GM12878 (cell line): ENCODE measurements around the gene SKP2. TPM values are rescaled to one million over a fixed set of nuclear protein-coding genes. Genes with fewer than 3 reads are reported as not detected.

Source experiments
- ATAC-seq: fragments of 200-7000 bp; cut with Tn5 transposase; 3 replicates; pipeline ENCODE4 v1.9.1; 2020; ENCODE audit warnings: mild to moderate bottlenecking, moderate library complexity
- BruUV-seq: library from RNA; stranded (reverse); fragments of 400-500 nt; replicated peaks from 2 replicates; lab custom pipeline; 2021; lab: Mats Ljungman, UMichigan
- CTCF ChIA-PET: fragments of 300-600 bp; sonication (Branson Sonifier 250); formaldehyde crosslinking; extraction: SDS; loops from one replicate; lab custom pipeline; 2021; ENCODE audit warnings: inconsistent platforms; lab: Yijun Ruan, JAX
- POLR2A ChIA-PET: fragments of 350-600 bp; formaldehyde crosslinking; extraction: SDS; loops from one replicate; lab custom pipeline; 2021; ENCODE audit warnings: inconsistent platforms; lab: Charles Lee
- RAD21 ChIA-PET: fragments of 300-600 bp; sonication (Branson Sonifier 250); formaldehyde crosslinking; loops from one replicate; lab custom pipeline; 2023; ENCODE audit warnings: antibody characterized with exemption; ENCODE audit not compliant: unreplicated experiment; lab: Charles Lee
- SMC1A ChIA-PET: fragments of 300-600 bp; sonication (Branson Sonifier 250); formaldehyde crosslinking; loops from one replicate; lab custom pipeline; 2023; ENCODE audit not compliant: unreplicated experiment, uncharacterized antibody; lab: Charles Lee
- DNase-seq: peaks from one replicate; pipeline ENCODE4 v3.0.0-alpha.2; 2011; ENCODE audit warnings: low read depth, low spot score
- FAIRE-seq: peaks from 3 replicates; lab custom pipeline; 2011; peaks lifted over from hg19 to GRCh38; lab: Jason Lieb, UNC
- H2AFZ ChIP-seq: 2 replicates; pipeline ENCODE4 v1.6.0; 2011; ENCODE audit warnings: low read depth, low read length, control low read depth; ENCODE audit not compliant: control insufficient read depth
- H3K27ac ChIP-seq: 2 replicates; pipeline ENCODE4 v1.5.1; 2011; ENCODE audit warnings: control low read depth; ENCODE audit not compliant: control insufficient read depth, insufficient read depth
- H3K27me3 ChIP-seq, 2 experiments: replicated peaks in 1 of 2; 2 replicates each; pipeline versions ENCODE4 v1.6.0 to v1.6.1; 2011; ENCODE audit warnings: low read length in 1 of 2; ENCODE audit not compliant: control insufficient read depth in 2 of 2, insufficient read depth in 2 of 2
- H3K36me3 ChIP-seq, 2 experiments: 2 replicates each; pipeline ENCODE4 v1.5.1; 2011; ENCODE audit warnings: low read length in 1 of 2; ENCODE audit not compliant: control insufficient read depth in 2 of 2, insufficient read depth in 2 of 2
- H3K4me1 ChIP-seq: 2 replicates; pipeline ENCODE4 v1.6.1; 2011; ENCODE audit warnings: mild to moderate bottlenecking, low read length, moderate library complexity, mixed read lengths; ENCODE audit not compliant: control insufficient read depth, insufficient read depth
- H3K4me2 ChIP-seq: 2 replicates; pipeline ENCODE4 v1.6.0; 2011; ENCODE audit warnings: control low read depth; ENCODE audit not compliant: control insufficient read depth, insufficient read depth
- H3K4me3 ChIP-seq: fragments of 200-600 bp; sonication (generic); 2 replicates; pipeline ENCODE4 v1.5.1; 2016
- H3K79me2 ChIP-seq: 2 replicates; pipeline ENCODE4 v1.6.0; 2011; ENCODE audit warnings: low read length; ENCODE audit not compliant: control insufficient read depth, insufficient read depth
- H3K9ac ChIP-seq: 2 replicates; pipeline ENCODE4 v1.8.0; 2011; ENCODE audit warnings: low read length, control low read depth, mixed read lengths; ENCODE audit not compliant: control insufficient read depth, insufficient read depth
- H3K9me3 ChIP-seq: replicated peaks from 3 replicates; pipeline ENCODE4 v1.5.1; 2011; ENCODE audit warnings: mild to moderate bottlenecking, low read length; ENCODE audit not compliant: control insufficient read depth, insufficient read depth
- H4K20me1 ChIP-seq: 2 replicates; pipeline ENCODE4 v1.6.0; 2011; ENCODE audit not compliant: control insufficient read depth, insufficient read depth
- RAD51 ChIP-seq: fragments of 450-650 bp; IDR thresholded peaks from 2 replicates; pipeline ENCODE4 v1.6.1; 2016; ENCODE audit warnings: moderate library complexity, mild to moderate bottlenecking, inconsistent platforms
- SMC3 ChIP-seq: IDR thresholded peaks from 2 replicates; pipeline ENCODE4 v1.6.1; 2011; ENCODE audit warnings: low read length, improper control_type of control experiment, borderline replicate concordance
- WGBS: methylation state at CpG from one replicate; pipeline ENCODE4 v1.1.6; 2016; ENCODE audit warnings: low lambda C conversion rate; ENCODE audit not compliant: insufficient replicate concordance, insufficient coverage; ENCODE audit errors: missing lambda C conversion rate; 5-methylcytosine and 5-hydroxymethylcytosine counted together
- in situ Hi-C: fragments of 300-500 bp; cut with MboI; formaldehyde crosslinking; loops from 9 replicates; pipeline ENCODE4 v1.14.3; 2018; ENCODE audit warnings: mixed read lengths
- intact Hi-C: fragments of 100-400 bp; cut with micrococcal nuclease; formaldehyde crosslinking; loops from one replicate; pipeline ENCODE4 v1.14.2; 2022; ENCODE audit not compliant: unreplicated experiment
- polyA plus RNA-seq, 11 experiments: library from polyadenylated mRNA; depleted of rRNA in 4 of 11; unstranded in 6 of 11; stranded (reverse) in 5 of 11; fragments of >200 nt; fragmentation: Nextera tagmentation in 4 of 11; fragmentation: Illumina TruSeq in 1 of 11; extraction: Ambion mirVana in 4 of 11; extraction: Trizol in 1 of 11; gene quantifications; 1 replicate in 1 of 11; 2 replicates in 10 of 11; pipeline versions ENCODE4 v1.2.1 to v1.2.3, GENCODE V29; 2011 to 2016; ENCODE audit warnings: inconsistent platforms in 2 of 11, missing spikeins in 2 of 11, low read depth in 1 of 11
- total RNA-seq, 4 experiments: library from RNA; depleted of rRNA in 3 of 4; stranded (reverse); fragments of >200 nt in 3 of 4; fragmentation: Illumina TruSeq in 1 of 4; extraction: Trizol in 1 of 4; gene quantifications; 2 replicates each; pipeline versions ENCODE4 v1.2.1 to v1.2.3, GENCODE V29; 2013 to 2021

The SKP2 gene
- total and polyA plus RNA-seq, 10 of the 15 experiments (the other 5 are each of a cell fraction or from before 2014, with no cell fraction given): 13.9 to 50.8 (median 36.9) TPM

DNA sequence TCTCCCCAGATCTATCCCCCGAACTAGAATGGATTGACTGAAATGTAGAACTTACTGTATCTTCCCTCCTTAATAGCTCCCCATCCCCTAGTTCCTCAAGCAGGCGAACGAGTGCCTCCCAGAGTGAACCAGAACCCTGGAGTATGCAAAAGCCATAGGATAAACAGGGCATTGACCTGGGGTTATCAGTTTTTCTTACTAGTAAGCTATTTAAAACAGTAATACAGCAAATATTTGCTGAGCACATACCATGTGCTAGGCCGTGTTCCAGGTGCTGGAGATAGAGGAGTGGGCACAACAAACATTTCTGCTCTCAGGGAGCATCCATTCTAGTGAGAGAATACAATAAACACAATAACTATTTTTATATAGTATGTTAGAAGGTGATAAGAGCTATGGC is 1.8 kb downstream of the SKP2 start:
- ChIA-PET RAD21 (interaction anchor here (1.5 kb wide), 1 partner anchor 88 kb away, joined by 5 read pairs; the partner anchor contains the start of gene NADK2), CTCF (interaction anchor here (0.9 to 2.8 kb wide), 5 partner anchors 11 to 88 kb away, joined by 3 to 13 read pairs (median 7); partner anchors contain the start of gene NADK2), SMC1A (interaction anchor here (5.5 kb wide), 1 partner anchor 24 kb away, joined by 23 read pairs; no protein-coding TSS in a partner anchor), POLR2A (interaction anchor here (1.0 to 1.4 kb wide), 2 partner anchors 15 to 87 kb away, joined by 3 to 5 read pairs; no protein-coding TSS in a partner anchor)
- intact Hi-C loops (loop anchor here (10.0 kb wide), 2 partner anchors 721 to 1229 kb away; partner anchors contain the start of genes DNAJC21 and NIPBL), in situ Hi-C loops (no loop called here)
- H3K9me3 ChIP-seq: no peaks in the 10 kb centered on the region
- ATAC-seq: no peak
- peaks cover 43% of the 10 kb centered on the region for H3K79me2 ChIP-seq
- peak overlapping the region; percentile 91; the same call in 1 of the 2 replicates for H3K9ac ChIP-seq
- no peak for DNase-seq
- no peaks in the 10 kb centered on the region for H4K20me1 ChIP-seq
- 0 out of 2 replicates have a peak overlapping the region, but pooled peaks have one; percentile 36 for H3K4me3 ChIP-seq
- H2AFZ ChIP-seq: no peak overlapping the region
- H3K27ac ChIP-seq: no peak overlapping the region
- TF ChIP-seq RAD51: no peak
- H3K36me3 ChIP-seq: peaks cover 0 to 2% of the 10 kb centered on the region in 2 experiments; a peak in 2 of 4 replicates
- 72% methylated on average over 4 of the region's 4 CpGs for WGBS
- peak overlapping the region; percentile 66 for H3K4me2 ChIP-seq
- no peak for FAIRE-seq
- H3K27me3 ChIP-seq: no peaks in the 10 kb centered on the region
- BruUV-seq: no TSS peak
- 0 out of 2 replicates have a peak, but pooled peaks cover 4% of the 10 kb centered on the region for H3K4me1 ChIP-seq

DNA sequence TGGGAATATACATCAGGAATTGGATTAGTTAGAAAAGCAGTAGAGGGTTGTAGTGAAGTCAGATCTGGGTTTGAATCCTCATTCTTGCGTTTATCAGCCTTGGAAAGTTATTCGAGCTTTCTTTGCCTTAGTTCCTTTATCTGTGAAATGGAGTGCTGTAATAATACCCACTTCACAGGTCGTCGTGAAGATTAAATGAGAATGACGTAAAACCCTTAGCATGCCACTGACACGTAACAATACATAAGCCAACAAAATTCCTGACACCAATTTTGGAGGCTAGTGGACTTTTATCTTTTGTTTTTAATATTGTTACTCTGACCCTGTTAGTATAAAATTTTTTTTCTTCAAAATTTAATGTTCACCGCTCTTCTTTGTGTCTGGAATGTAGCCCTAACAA is 3.4 kb downstream of the SKP2 start:
- no peak for DNase-seq
- Histone ChIP-seq H3K9ac (no peak overlapping the region), H3K27ac (no peak overlapping the region), H3K9me3 (no peaks in the 10 kb centered on the region), H3K27me3 (no peaks in the 10 kb centered on the region), H3K4me3 (no peak overlapping the region), H3K36me3 (peaks cover 0 to 2% of the 10 kb centered on the region in 2 experiments; a peak in 2 of 4 replicates), H3K4me2 (no peak overlapping the region), H3K4me1 (0 out of 2 replicates have a peak, but pooled peaks cover 4% of the 10 kb centered on the region), H4K20me1 (no peaks in the 10 kb centered on the region), H2AFZ (no peak overlapping the region), H3K79me2 (peaks cover 40% of the 10 kb centered on the region)
- WGBS: 96% methylated on average over 7 of the region's 7 CpGs
- ChIA-PET CTCF (interaction anchor here (1.2 to 1.3 kb wide), 3 partner anchors 9 to 27 kb away, joined by 3 to 4 read pairs (median 3); no protein-coding TSS in a partner anchor), SMC1A (interaction anchor here (1.3 to 5.5 kb wide), 2 partner anchors 11 to 22 kb away, joined by 6 to 23 read pairs; no protein-coding TSS in a partner anchor), POLR2A (no interaction called here), RAD21 (no interaction called here)
- no peak for TF ChIP-seq SMC3
- FAIRE-seq: no peak
- intact Hi-C loops (loop anchor here (10.0 kb wide), 2 partner anchors 720 to 1230 kb away; partner anchors contain the start of genes DNAJC21 and NIPBL), in situ Hi-C loops (no loop called here)
- BruUV-seq: no TSS peak
- ATAC-seq: no peak
